CD4-positive, alpha-beta memory T cell (primary cell): ENCODE data around the gene OR51D1. TPM values are rescaled to one million over a fixed set of nuclear protein-coding genes. Genes with fewer than 3 reads are reported as not detected.

Experiments used
- CTCF ChIA-PET: fragments of 350-600 bp; sonication (Branson Sonifier 250); formaldehyde crosslinking; loops from one replicate; lab custom pipeline; 2021; ENCODE audit warnings: inconsistent platforms; ENCODE audit not compliant: partially characterized antibody; lab: Charles Lee
- POLR2A ChIA-PET: fragments of 350-600 bp; sonication (Branson Sonifier 250); formaldehyde crosslinking; loops from one replicate; lab custom pipeline; 2021; ENCODE audit not compliant: partially characterized antibody; lab: Charles Lee
- DNase-seq, 5 donors: peaks; one replicate each; pipeline versions ENCODE4 v3.0.0 to v3.0.0-alpha.2; 2020 to 2022; ENCODE audit warnings: mixed read lengths in 1 of 5
- H3K27ac ChIP-seq: one replicate; pipeline ENCODE4 v1.7.0; 2013; ENCODE audit warnings: low read depth, low read length
- H3K27me3 ChIP-seq: 2 replicates; pipeline ENCODE4 v1.7.0; 2013; ENCODE audit warnings: mild to moderate bottlenecking, low read length, moderate library complexity; ENCODE audit not compliant: insufficient read depth
- H3K36me3 ChIP-seq: 2 replicates; pipeline ENCODE4 v1.7.0; 2013; ENCODE audit warnings: mild to moderate bottlenecking, low read length, moderate library complexity; ENCODE audit not compliant: insufficient read depth
- H3K4me1 ChIP-seq: 2 replicates; pipeline ENCODE4 v1.7.0; 2013; ENCODE audit warnings: mild to moderate bottlenecking, low read length, moderate library complexity; ENCODE audit not compliant: insufficient read depth
- H3K4me3 ChIP-seq, 2 donors: one replicate each; pipeline ENCODE4 v1.7.0; 2013; ENCODE audit warnings: low read length in 2 of 2, mild to moderate bottlenecking in 1 of 2
- H3K9me3 ChIP-seq, 2 donors: one replicate each; pipeline ENCODE4 v1.7.0; 2013; ENCODE audit warnings: low read length in 2 of 2, control low read depth in 1 of 2; ENCODE audit not compliant: control insufficient read depth in 1 of 2
- H3K27ac Mint-ChIP-seq, 7 donors: one replicate each; pipeline ENCODE4 v1.8.0; 2020 to 2021; ENCODE audit warnings: mixed read lengths in 7 of 7, mild to moderate bottlenecking in 6 of 7, inconsistent platforms in 3 of 7, moderate library complexity in 3 of 7
- H3K27me3 Mint-ChIP-seq, 2 donors: one replicate each; pipeline ENCODE4 v1.8.0; 2020 to 2021; ENCODE audit warnings: mixed read lengths in 2 of 2
- H3K36me3 Mint-ChIP-seq, 2 donors: one replicate each; pipeline ENCODE4 v1.8.0; 2020 to 2021; ENCODE audit warnings: mixed read lengths in 2 of 2, inconsistent platforms in 1 of 2, mild to moderate bottlenecking in 1 of 2
- H3K4me1 Mint-ChIP-seq, 4 donors: one replicate each; pipeline ENCODE4 v1.8.0; 2020 to 2021; ENCODE audit warnings: mixed read lengths in 4 of 4, mild to moderate bottlenecking in 1 of 4
- H3K4me3 Mint-ChIP-seq, 8 donors: one replicate each; pipeline ENCODE4 v1.8.0; 2020 to 2021; ENCODE audit warnings: mixed read lengths in 8 of 8, mild to moderate bottlenecking in 7 of 8, moderate library complexity in 6 of 8, inconsistent platforms in 3 of 8
- H3K9me3 Mint-ChIP-seq, 8 donors: one replicate each; pipeline ENCODE4 v1.8.0; 2020 to 2021; ENCODE audit warnings: mixed read lengths in 8 of 8, mild to moderate bottlenecking in 5 of 8, inconsistent platforms in 3 of 8, moderate library complexity in 1 of 8
- intact Hi-C: fragments of 100-400 bp; cut with micrococcal nuclease; formaldehyde crosslinking; loops from one replicate; pipeline ENCODE4 v1.15.1; 2023
- polyA plus RNA-seq, 2 donors: library from polyadenylated mRNA; unstranded; fragments of 300-500 nt; fragmentation: Illumina TruSeq; gene quantifications; one replicate each; pipeline ENCODE4 v1.2.3, GENCODE V29; 2021
- total RNA-seq, 2 experiments: library from RNA; stranded (reverse); gene quantifications; one replicate each; pipeline ENCODE4 v1.2.3, GENCODE V29; 2021

OR51D1 gene
- total and polyA plus RNA-seq, 4 experiments from 2014 or later, result not detected

- no peak for DNase-seq
- Mint-ChIP-seq H3K9me3 (peaks cover 0 to 1% (median 0%) of the 10 kb centered on the region in 8 donors), H3K4me3 (no peak overlapping the region), H3K4me1 (no peaks in the 10 kb centered on the region), H3K27me3 (peaks cover 3 to 12% of the 10 kb centered on the region in 2 donors), H3K27ac (no peak overlapping the region), H3K36me3 (no peaks in the 10 kb centered on the region)
- POLR2A ChIA-PET, result no interaction called here
- H3K27ac ChIP-seq, result no peak overlapping the region
- no peaks in the 10 kb centered on the region for H3K27me3 ChIP-seq
- intact Hi-C loops, result no loop called here
- no peak overlapping the region for H3K4me3 ChIP-seq
- no peaks in the 10 kb centered on the region for H3K4me1 ChIP-seq
- CTCF ChIA-PET, result no interaction called here
- no peaks in the 10 kb centered on the region for H3K9me3 ChIP-seq
- no peaks in the 10 kb centered on the region for H3K36me3 ChIP-seq
Observed at GRCh38 chr11:4664786-4665185, 27.5 kb downstream of the OR51D1 start.

GRCh38 chr11:4665424-4665823 lies 28.1 kb downstream of the OR51D1 start:
- Histone ChIP-seq H3K4me1 (no peaks in the 10 kb centered on the region), H3K36me3 (no peaks in the 10 kb centered on the region), H3K27ac (no peak overlapping the region), H3K4me3 (no peak overlapping the region), H3K27me3 (no peaks in the 10 kb centered on the region), H3K9me3 (no peaks in the 10 kb centered on the region)
- intact Hi-C loops, result no loop called here
- H3K4me1 Mint-ChIP-seq, result no peaks in the 10 kb centered on the region
- ChIA-PET POLR2A (no interaction called here), CTCF (no interaction called here)
- no peaks in the 10 kb centered on the region for H3K36me3 Mint-ChIP-seq
- H3K27me3 Mint-ChIP-seq, result peaks cover 3 to 12% of the 10 kb centered on the region in 2 donors
- DNase-seq, result no peak
- H3K9me3 Mint-ChIP-seq, result peaks cover 0 to 1% (median 0%) of the 10 kb centered on the region in 8 donors
- H3K4me3 Mint-ChIP-seq, result no peak overlapping the region
- H3K27ac Mint-ChIP-seq, result no peak overlapping the region

GRCh38 chr11:4671741-4672140 lies 34.5 kb downstream of the OR51D1 start:
- H3K36me3 ChIP-seq, result no peaks in the 10 kb centered on the region
- Mint-ChIP-seq H3K36me3 (no peaks in the 10 kb centered on the region), H3K4me1 (no peaks in the 10 kb centered on the region), H3K27ac (no peak overlapping the region), H3K9me3 (peaks cover 0 to 1% (median 0%) of the 10 kb centered on the region in 8 donors), H3K4me3 (no peak overlapping the region), H3K27me3 (peaks cover 7 to 11% of the 10 kb centered on the region in 2 donors)
- CTCF ChIA-PET, result no interaction called here
- H3K9me3 ChIP-seq, result no peaks in the 10 kb centered on the region
- POLR2A ChIA-PET, result no interaction called here
- H3K27me3 ChIP-seq, result no peaks in the 10 kb centered on the region
- no peak overlapping the region for H3K27ac ChIP-seq
- no peak for DNase-seq
- no peak overlapping the region for H3K4me3 ChIP-seq
- H3K4me1 ChIP-seq, result no peaks in the 10 kb centered on the region
- intact Hi-C loops, result no loop called here

GRCh38 chr11:4672470-4672869 lies 35.2 kb downstream of the OR51D1 start:
- CTCF ChIA-PET, result no interaction called here

GRCh38 chr11:4673781-4674180 lies 36.5 kb downstream of the OR51D1 start:
- Mint-ChIP-seq H3K27me3 (peaks cover 7 to 11% of the 10 kb centered on the region in 2 donors), H3K36me3 (no peaks in the 10 kb centered on the region), H3K27ac (no peak overlapping the region), H3K4me1 (no peaks in the 10 kb centered on the region), H3K4me3 (no peak overlapping the region), H3K9me3 (no peaks in the 10 kb centered on the region)
- intact Hi-C loops, result no loop called here
- no peak overlapping the region for H3K4me3 ChIP-seq
- ChIA-PET CTCF (no interaction called here), POLR2A (no interaction called here)
- H3K27me3 ChIP-seq, result no peaks in the 10 kb centered on the region
- H3K9me3 ChIP-seq, result no peaks in the 10 kb centered on the region
- no peaks in the 10 kb centered on the region for H3K36me3 ChIP-seq
- no peak for DNase-seq
- no peaks in the 10 kb centered on the region for H3K4me1 ChIP-seq
- no peak overlapping the region for H3K27ac ChIP-seq

More at GRCh38 chr11:4672470-4672869, 35.2 kb downstream of the OR51D1 start:
- Mint-ChIP-seq H3K36me3 (no peaks in the 10 kb centered on the region), H3K27me3 (peaks cover 7 to 11% of the 10 kb centered on the region in 2 donors), H3K27ac (no peak overlapping the region), H3K4me3 (no peak overlapping the region), H3K9me3 (peaks cover 0 to 1% (median 0%) of the 10 kb centered on the region in 8 donors), H3K4me1 (no peaks in the 10 kb centered on the region)
- H3K4me3 ChIP-seq, result no peak overlapping the region
- no peak for DNase-seq
- POLR2A ChIA-PET, result no interaction called here
- H3K9me3 ChIP-seq, result no peaks in the 10 kb centered on the region
- H3K36me3 ChIP-seq, result no peaks in the 10 kb centered on the region
- intact Hi-C loops, result no loop called here
- H3K27ac ChIP-seq, result no peak overlapping the region
- no peaks in the 10 kb centered on the region for H3K4me1 ChIP-seq
- H3K27me3 ChIP-seq, result no peaks in the 10 kb centered on the region

GRCh38 chr11:4677948-4678347 lies 40.7 kb downstream of the OR51D1 start:
- no peak for DNase-seq
- no peaks in the 10 kb centered on the region for H3K36me3 ChIP-seq
- H3K27ac ChIP-seq, result no peak overlapping the region
- Mint-ChIP-seq H3K27ac (no peak overlapping the region), H3K27me3 (peaks cover 3 to 12% of the 10 kb centered on the region in 2 donors), H3K4me1 (no peaks in the 10 kb centered on the region), H3K9me3 (peaks cover 0 to 3% (median 0%) of the 10 kb centered on the region in 8 donors), H3K4me3 (no peak overlapping the region), H3K36me3 (no peaks in the 10 kb centered on the region)
- no peaks in the 10 kb centered on the region for H3K9me3 ChIP-seq
- ChIA-PET CTCF (no interaction called here), POLR2A (no interaction called here)
- intact Hi-C loops, result no loop called here
- no peaks in the 10 kb centered on the region for H3K27me3 ChIP-seq
- no peak overlapping the region for H3K4me3 ChIP-seq
- no peaks in the 10 kb centered on the region for H3K4me1 ChIP-seq

- peaks cover 0 to 8% of the 10 kb centered on the region in 2 donors for H3K27me3 Mint-ChIP-seq
- H3K4me1 Mint-ChIP-seq, result no peaks in the 10 kb centered on the region
- H3K4me3 Mint-ChIP-seq, result no peak overlapping the region
- H3K9me3 ChIP-seq, result no peaks in the 10 kb centered on the region
- no peaks in the 10 kb centered on the region for H3K4me1 ChIP-seq
- H3K4me3 ChIP-seq, result no peak overlapping the region
- H3K27ac ChIP-seq, result no peak overlapping the region
- H3K9me3 Mint-ChIP-seq, result peaks cover 0 to 3% (median 0%) of the 10 kb centered on the region in 8 donors
- CTCF ChIA-PET, result no interaction called here
- no peaks in the 10 kb centered on the region for H3K36me3 ChIP-seq
- no peak for DNase-seq
- intact Hi-C loops, result no loop called here
- no peaks in the 10 kb centered on the region for H3K27me3 ChIP-seq
- H3K36me3 Mint-ChIP-seq, result no peaks in the 10 kb centered on the region
- POLR2A ChIA-PET, result no interaction called here
- no peak overlapping the region for H3K27ac Mint-ChIP-seq
Observed at GRCh38 chr11:4680341-4680740, 43.1 kb downstream of the OR51D1 start.
